Testis (tissue), 5 donors: ENCODE measurements around the gene FDCSP. TPM values are rescaled to one million over a fixed set of nuclear protein-coding genes. Genes with fewer than 3 reads are reported as not detected.

Experiments
- DNase-seq: peaks from one replicate; pipeline ENCODE4 v3.0.0-alpha.2; 2019
- H3K27ac ChIP-seq, 2 donors: fragments of 200-600 bp; sonication (generic); one replicate each; pipeline ENCODE4 v1.5.1; 2019
- H3K27me3 ChIP-seq: fragments of 200-600 bp; sonication (generic); one replicate; pipeline ENCODE4 v1.5.1; 2019
- H3K36me3 ChIP-seq: fragments of 200-600 bp; sonication (generic); one replicate; pipeline ENCODE4 v1.5.1; 2017; ENCODE audit warnings: low read depth; ENCODE audit errors: missing control alignments
- H3K4me1 ChIP-seq: fragments of 200-600 bp; sonication (generic); one replicate; pipeline ENCODE4 v1.5.1; 2019
- H3K4me3 ChIP-seq, 2 donors: fragments of 200-600 bp; sonication (generic); one replicate each; pipeline ENCODE4 v1.5.1; 2017 to 2019
- H3K9me3 ChIP-seq: fragments of 200-600 bp; sonication (generic); one replicate; pipeline ENCODE4 v1.5.1; 2017
- POLR2A ChIP-seq: fragments of 450-650 bp; IDR thresholded peaks from one replicate; pipeline ENCODE4 v1.6.1; 2017; ENCODE audit warnings: antibody characterized with exemption, mild to moderate bottlenecking, moderate library complexity
- WGBS, 2 donors: methylation state at CpG; one replicate each; pipeline ENCODE4 v1.1.5; 2018; 5-methylcytosine and 5-hydroxymethylcytosine counted together
- intact Hi-C: fragments of 100-400 bp; cut with DNase I; formaldehyde crosslinking; loops from one replicate; pipeline ENCODE4 v1.15.1; 2023; ENCODE audit warnings: low total_unique reads
- long read RNA-seq, 2 donors: transcript quantifications; one replicate each; lab custom pipeline, GENCODE V29; 2026
- polyA plus RNA-seq: library from polyadenylated mRNA; stranded (reverse); fragments of 350-450 nt; fragmentation: Illumina TruSeq; extraction: RNeasy Lipid Tissue Mini Kit (QIAGEN cat#74804); gene quantifications from one replicate; pipeline ENCODE4 v1.2.3, GENCODE V29; 2014; ENCODE audit warnings: low read depth, low replicate concordance; ENCODE audit not compliant: insufficient read depth
- total RNA-seq, 2 donors: library from RNA; depleted of rRNA; stranded (reverse); fragments of >200 nt; gene quantifications; one replicate each; pipeline ENCODE4 v1.2.3, GENCODE V29; 2016
- TF ChIP-seq, protein P1 (sequence below), 3 experiments: fragments of 450-650 bp in 2 of 3; fragments of 200-600 bp in 1 of 3; sonication (generic) in 1 of 3; IDR thresholded peaks; one replicate each; pipeline ENCODE4 v1.5.1; 2016 to 2019; ENCODE audit warnings: antibody characterized with exemption in 3 of 3, mild to moderate bottlenecking in 2 of 3, moderate library complexity in 1 of 3

Gene FDCSP
- total RNA-seq: not detected
- polyA plus RNA-seq: 0.96 TPM
- long read RNA-seq, donor 1: 0 reads
- long read RNA-seq, donor 2: 0 reads

DNA sequence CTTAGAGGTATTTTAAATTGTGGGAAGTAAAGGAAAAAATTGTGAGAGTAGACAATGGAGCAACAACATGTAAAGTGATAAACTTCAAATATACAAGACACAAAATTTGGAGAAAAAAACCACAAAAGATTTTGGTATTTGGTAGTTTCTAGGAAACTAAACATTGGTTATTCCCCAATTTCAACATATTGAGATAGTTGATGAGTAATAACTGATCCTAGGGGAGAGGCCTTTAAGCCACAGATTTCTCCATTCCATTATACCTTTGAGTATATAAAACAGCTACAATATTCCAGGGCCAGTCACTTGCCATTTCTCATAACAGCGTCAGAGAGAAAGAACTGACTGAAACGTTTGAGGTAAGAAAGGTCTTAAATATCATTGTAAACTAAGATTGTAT, at the start of gene FDCSP:
TSS of gene FDCSP (plus strand) at position 301 of the 400 bp plus-strand sequence. CDS start 5,071 bp downstream, outside the sequence.
- Histone ChIP-seq H3K27ac (no peak within 1 kb of the TSS), H3K9me3 (no peaks in the 10 kb centered on the region), H3K36me3 (no peaks in the 10 kb centered on the region), H3K4me3 (no peak within 1 kb of the TSS), H3K27me3 (no peaks in the 10 kb centered on the region), H3K4me1 (no peaks in the 10 kb centered on the region)
- intact Hi-C loops: no loop called here
- WGBS, 2 donors: 70 to 76% methylated on average over 2 of the region's 2 CpGs
- no peak for DNase-seq
- TF ChIP-seq, protein P1, sequence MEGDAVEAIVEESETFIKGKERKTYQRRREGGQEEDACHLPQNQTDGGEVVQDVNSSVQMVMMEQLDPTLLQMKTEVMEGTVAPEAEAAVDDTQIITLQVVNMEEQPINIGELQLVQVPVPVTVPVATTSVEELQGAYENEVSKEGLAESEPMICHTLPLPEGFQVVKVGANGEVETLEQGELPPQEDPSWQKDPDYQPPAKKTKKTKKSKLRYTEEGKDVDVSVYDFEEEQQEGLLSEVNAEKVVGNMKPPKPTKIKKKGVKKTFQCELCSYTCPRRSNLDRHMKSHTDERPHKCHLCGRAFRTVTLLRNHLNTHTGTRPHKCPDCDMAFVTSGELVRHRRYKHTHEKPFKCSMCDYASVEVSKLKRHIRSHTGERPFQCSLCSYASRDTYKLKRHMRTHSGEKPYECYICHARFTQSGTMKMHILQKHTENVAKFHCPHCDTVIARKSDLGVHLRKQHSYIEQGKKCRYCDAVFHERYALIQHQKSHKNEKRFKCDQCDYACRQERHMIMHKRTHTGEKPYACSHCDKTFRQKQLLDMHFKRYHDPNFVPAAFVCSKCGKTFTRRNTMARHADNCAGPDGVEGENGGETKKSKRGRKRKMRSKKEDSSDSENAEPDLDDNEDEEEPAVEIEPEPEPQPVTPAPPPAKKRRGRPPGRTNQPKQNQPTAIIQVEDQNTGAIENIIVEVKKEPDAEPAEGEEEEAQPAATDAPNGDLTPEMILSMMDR (IDR thresholded peaks at IDR 0.05): no peak
- TF ChIP-seq POLR2A: no peak

DNA sequence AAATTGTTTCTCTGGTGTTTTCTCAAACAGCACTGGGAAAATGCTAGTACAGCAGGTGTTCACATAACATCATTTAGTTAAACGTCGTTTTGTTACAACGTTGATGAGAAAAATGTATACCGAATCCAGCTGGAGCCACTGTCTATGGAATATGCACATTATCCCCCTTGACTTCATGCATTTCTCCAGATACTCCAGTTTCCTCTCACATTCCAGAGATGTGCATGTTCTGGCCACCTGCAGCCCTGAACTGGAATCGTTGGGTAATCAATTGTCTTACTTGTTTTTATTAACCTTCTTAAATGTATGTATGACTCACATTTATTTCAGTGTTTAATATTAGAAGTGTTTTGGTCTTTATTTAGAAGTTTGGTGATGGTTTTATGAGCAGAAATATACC, 48.8 kb upstream of the FDCSP start:
- Histone ChIP-seq H3K36me3 (no peaks in the 10 kb centered on the region), H3K27me3 (no peaks in the 10 kb centered on the region), H3K27ac (no peak overlapping the region), H3K4me1 (no peaks in the 10 kb centered on the region), H3K9me3 (no peaks in the 10 kb centered on the region), H3K4me3 (no peak overlapping the region)
- intact Hi-C loops: no loop called here
- no peak for DNase-seq
- TF ChIP-seq, protein P1 (IDR thresholded peaks at IDR 0.05): no peak
- TF ChIP-seq POLR2A: no peak
- 53 to 69% methylated on average over 5 of the region's 5 CpGs for WGBS, 2 donors

DNA sequence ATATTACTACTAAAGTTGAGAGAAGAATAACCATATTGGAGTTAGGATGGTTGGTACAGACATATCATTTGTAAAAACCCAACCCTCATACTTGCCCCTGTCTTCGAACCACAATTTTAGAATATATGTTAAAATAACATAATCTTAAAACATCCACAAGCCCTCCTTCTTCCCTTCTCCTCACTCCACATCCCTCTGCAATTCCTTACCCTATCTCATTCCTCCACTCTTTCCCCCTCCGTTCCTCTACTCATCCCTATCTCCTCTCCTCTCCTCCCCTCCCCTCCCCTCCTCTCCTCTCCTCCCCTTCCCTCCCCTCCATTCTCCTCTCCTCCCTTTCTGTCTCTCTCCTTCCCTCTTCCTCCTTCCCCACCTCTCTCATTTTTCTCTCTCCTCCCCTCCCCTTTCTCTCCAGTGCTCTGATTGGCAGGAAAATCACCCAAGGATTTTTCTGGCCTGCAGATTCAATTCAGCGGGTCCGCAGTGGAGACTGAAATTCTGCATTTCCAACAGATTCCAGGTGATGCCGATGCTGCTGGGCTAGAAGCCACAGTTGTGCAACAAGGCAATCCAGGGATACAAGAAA, 47.8 kb upstream of the FDCSP start:
- no peaks in the 10 kb centered on the region for H3K27me3 ChIP-seq

DNA sequence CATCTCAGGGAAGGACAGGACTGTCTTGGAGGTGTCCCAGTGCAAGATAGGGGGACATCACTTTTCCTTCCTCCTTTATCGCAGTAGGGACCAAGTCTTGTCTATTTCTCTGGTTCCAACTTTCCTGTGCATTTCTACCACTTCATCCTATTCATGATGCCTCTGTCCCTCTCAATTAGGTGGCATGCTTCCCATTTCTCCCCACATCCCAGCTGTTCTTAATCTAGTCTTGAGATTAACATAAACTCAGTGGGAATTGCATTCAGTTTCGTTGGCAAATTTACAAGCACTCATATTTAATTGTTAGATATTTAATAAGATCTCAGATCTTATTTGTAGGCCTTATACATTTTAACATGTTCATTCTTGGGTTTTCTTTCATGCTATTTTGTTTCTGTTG, 46.1 kb upstream of the FDCSP start:
- H3K27me3 ChIP-seq: no peaks in the 10 kb centered on the region
- WGBS, 2 donors: 64 to 70% methylated on average over 2 of the region's 2 CpGs
- intact Hi-C loops: no loop called here
- H3K9me3 ChIP-seq: no peaks in the 10 kb centered on the region
- H3K4me3 ChIP-seq: no peak overlapping the region
- DNase-seq: no peak
- no peaks in the 10 kb centered on the region for H3K36me3 ChIP-seq
- H3K4me1 ChIP-seq: no peaks in the 10 kb centered on the region
- no peak overlapping the region for H3K27ac ChIP-seq
- TF ChIP-seq, protein P1 (IDR thresholded peaks at IDR 0.05): no peak
- no peak for TF ChIP-seq POLR2A

More for the DNA sequence above, 47.8 kb upstream of the FDCSP start:
- DNase-seq: no peak
- 53 to 62% methylated on average over 5 of the region's 5 CpGs for WGBS, 2 donors
- Histone ChIP-seq H3K27ac (no peak overlapping the region), H3K4me1 (no peaks in the 10 kb centered on the region), H3K4me3 (no peak overlapping the region), H3K36me3 (no peaks in the 10 kb centered on the region), H3K9me3 (no peaks in the 10 kb centered on the region)
- intact Hi-C loops: no loop called here
- no peak for TF ChIP-seq POLR2A
- TF ChIP-seq, protein P1 (IDR thresholded peaks at IDR 0.05): no peak

DNA sequence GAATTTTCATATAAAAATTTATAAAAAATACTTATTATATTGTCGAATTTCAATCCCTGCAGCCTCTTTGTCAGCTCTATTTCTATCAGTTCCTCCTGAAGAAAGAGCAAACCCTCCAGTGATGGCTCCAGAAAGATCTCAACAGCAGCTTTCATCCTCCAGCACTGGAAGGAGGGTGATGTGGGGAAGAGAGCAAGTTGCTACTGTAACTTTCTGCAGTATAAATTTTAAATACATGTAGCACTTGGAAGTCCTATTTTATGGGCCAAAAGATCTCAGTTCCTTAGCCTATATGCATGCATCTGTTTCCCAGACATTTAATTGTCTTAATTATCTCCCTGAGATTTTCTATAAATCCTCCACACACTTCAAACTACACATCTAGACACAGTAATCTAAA, 44.1 kb upstream of the FDCSP start:
- Histone ChIP-seq H3K27me3 (no peaks in the 10 kb centered on the region), H3K36me3 (no peaks in the 10 kb centered on the region), H3K9me3 (no peaks in the 10 kb centered on the region), H3K27ac (no peak overlapping the region), H3K4me3 (no peak overlapping the region), H3K4me1 (no peaks in the 10 kb centered on the region)
- TF ChIP-seq, protein P1 (IDR thresholded peaks at IDR 0.05): no peak
- TF ChIP-seq POLR2A: no peak
- intact Hi-C loops: no loop called here
- WGBS, 2 donors: 70 to 73% methylated on average over 1 of the region's 1 CpG
- no peak for DNase-seq
